HG03432 (cell line): ENCODE results near the gene NXPH1.

Experiments used
- ATAC-seq: cut with Tn5 transposase; IDR thresholded peaks from one replicate; pipeline ENCODE4 v1.9.1; 2021; ENCODE audit warnings: mild to moderate bottlenecking, moderate library complexity; ENCODE audit not compliant: unreplicated experiment

NXPH1 gene

GRCh38 chr7:8590225-8590624, 156.8 kb downstream of the NXPH1 start:
- no peak for ATAC-seq

GRCh38 chr7:8590791-8591190, 157.4 kb downstream of the NXPH1 start:
- no peak for ATAC-seq

DNA sequence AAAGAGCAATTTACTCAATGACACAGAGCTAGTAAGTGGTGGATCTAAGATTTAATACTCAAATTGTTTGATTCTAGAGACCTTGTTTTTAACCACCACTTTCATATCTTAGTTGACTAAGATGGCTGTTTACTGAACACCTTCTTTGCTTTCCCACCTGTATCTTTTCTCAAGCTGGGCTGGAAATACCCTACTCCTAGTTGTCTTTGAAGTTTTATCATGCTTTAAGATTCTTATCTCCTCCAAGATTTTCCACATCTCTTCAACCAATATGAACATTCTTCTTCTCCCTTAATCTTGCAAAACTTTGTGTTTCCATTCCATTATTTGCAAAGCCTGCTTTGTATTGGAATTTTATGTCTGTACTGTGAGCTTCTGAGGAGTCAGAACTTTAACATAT, 157.9 kb downstream of the NXPH1 start:
- no peak for ATAC-seq

DNA sequence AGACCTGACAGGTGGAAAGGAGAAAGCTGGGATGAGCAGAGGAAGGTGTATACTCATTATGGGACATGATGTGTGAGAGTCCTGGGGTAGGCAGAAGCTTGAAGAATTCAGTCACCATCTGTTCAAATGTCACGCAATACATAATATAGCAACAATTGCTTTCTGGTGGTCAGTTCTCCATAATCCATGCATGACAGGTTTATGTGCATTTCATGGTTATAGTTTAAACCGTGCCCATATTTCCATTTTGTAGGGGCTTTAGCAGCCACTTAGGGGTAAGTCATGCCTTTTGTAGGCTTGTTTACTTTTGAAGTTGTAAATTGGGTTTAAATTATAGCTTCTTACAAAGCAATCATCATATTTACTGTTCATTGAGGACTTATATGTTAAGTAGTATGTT, 158.8 kb downstream of the NXPH1 start:
- no peak for ATAC-seq

GRCh38 chr7:8594115-8594514, 160.7 kb downstream of the NXPH1 start:
- ATAC-seq, result no peak

- no peak for ATAC-seq
Measured at GRCh38 chr7:8597565-8597964, 164.2 kb downstream of the NXPH1 start.

- ATAC-seq, result no peak
Measured at GRCh38 chr7:8601121-8601520, 167.7 kb downstream of the NXPH1 start.

DNA sequence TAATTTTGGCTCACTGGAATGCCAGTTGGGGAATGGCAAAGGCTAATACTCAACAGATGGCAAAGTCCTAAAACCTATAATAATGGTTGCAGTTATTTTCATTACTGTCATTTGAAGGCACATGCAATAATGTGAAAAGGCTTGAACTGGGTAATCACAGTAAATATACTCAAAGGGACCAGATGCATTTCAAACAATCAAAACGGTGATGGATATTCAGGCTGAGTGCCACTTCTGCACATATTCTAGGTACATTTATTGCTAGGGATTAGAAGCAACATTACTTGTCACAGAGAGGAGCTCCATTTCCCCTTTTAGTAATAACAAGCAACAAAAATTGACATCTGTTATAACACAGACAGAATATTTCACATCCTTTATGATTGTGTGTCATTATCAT, 171.8 kb downstream of the NXPH1 start:
- ATAC-seq, result no peak

DNA sequence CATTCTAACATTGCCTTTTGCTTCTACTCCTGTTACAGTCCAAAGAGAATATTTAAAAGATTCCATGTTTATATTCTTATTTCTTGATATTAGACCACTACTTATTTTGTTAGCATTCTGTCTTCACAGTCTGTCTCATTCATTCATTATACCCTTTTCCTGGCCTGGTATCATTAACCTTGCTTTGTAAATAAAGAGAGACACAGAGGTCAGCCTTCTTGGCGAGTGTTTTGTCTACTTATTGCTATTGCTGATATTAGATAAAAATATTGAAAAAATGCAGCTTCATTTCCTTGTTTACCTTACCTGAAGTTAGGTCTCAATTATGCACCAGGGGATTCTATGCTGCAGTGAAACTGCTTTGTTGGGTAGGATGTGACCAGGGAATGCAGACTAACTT, 179.2 kb downstream of the NXPH1 start:
- ATAC-seq, result no peak

DNA sequence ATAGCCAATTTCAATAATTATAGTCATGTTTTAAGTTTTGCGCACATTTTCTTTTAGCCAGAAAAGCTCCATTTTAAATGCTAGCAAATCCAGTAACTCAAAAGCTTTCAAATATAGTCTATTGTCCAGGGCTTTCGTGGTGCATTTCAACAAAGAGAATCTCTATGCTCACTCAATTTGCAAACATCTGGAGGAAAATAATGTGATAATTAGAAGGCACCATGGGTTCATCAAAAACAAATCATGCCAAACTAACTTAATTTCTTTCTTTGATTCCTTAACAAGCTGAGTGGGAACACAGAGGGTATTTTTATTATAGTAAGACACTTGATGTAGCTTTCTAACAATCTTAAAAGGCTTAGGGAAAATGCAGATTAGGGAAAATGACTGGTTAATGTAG, 179.8 kb downstream of the NXPH1 start:
- ATAC-seq, result no peak

GRCh38 chr7:8615019-8615418, 181.6 kb downstream of the NXPH1 start:
- ATAC-seq, result no peak

DNA sequence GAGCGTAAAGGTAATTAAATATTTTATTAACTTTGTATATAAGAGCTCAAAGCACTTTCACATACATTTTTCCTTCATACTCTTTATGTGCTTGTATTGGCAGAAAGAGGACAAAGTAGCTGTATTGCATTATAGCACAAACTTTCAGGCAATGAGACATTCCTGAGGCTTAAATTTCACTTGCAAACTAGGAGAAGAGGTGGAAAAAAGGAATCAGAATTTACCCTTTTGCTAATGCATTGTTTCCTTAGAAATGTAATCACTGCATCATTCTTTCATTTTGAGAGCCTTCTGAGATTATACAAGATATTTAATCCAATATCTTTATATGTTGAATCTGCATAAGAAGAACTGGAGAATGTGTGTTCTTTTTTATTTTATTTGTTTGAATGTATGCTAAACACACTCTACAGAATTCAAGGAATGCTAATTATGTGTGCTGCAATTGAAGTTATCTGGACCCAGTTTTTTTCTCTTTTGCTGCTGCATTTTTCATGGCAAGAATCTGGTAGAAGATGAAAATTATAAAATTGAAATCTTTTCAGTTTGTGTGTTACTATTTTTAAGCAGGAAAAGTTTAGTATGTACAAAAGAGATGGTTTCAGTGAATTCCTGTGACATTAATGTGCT, 185.1 kb downstream of the NXPH1 start:
- ATAC-seq, result no peak

DNA sequence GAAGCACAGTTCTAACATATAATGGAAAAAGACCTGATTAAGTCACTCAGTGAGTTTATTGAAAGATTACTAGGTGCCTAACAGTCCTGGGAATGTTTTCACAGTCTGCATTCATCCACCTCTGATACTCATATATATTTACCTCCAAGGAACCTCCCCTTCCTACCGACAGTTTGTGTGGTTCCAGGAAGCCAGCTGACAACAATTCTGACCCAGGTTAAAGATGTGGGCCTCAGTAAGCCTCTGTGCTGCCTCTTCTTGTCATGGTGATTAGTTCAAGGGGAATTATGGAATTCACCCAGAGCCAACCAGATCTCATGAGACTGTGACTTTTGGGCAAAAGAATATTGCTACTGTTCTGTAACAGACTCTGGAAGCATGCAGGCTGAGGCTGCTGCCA, 186.8 kb downstream of the NXPH1 start:
- ATAC-seq, result no peak

DNA sequence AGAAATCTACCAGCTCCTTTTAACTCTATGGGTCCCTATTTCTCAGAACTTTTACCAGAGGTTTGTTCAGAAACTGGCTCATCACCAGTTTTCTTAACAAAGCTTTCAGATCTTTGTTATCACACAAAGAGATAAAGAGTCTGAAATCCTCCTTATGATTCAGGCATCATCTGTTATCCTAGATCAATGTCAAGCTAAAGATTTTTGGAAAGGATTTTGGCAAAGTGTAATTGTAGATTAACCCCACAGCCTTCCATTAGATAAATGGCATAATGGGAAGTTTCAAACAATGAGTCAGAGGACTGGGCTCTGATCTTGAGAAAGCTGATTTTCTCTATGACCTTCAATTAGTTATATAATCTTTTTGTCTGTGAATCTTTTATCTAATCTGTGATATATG, 192.2 kb downstream of the NXPH1 start:
- no peak for ATAC-seq

GRCh38 chr7:8627325-8627724, 193.9 kb downstream of the NXPH1 start:
- ATAC-seq, result no peak

DNA sequence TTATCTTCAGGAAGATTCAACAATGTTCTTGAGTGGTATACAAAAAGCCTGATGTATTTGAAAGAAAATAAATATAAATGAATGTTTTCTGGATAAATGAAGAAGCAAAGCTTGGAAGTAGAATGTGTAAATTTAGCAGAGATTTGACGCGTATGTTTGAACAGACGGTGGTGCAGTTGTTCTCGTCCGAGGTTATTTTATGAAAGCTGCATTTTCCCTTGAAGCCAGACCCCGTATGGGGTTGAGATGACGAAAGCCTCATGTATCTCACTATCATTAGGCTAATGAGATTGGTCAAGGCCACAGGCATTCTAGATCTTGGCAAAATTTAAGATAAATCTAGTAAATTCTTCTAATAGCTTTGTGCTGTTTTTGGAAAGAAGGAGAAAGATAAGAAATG, 195.2 kb downstream of the NXPH1 start:
- ATAC-seq, result no peak

- no peak for ATAC-seq
Measured at GRCh38 chr7:8629504-8629903, 196.1 kb downstream of the NXPH1 start.

DNA sequence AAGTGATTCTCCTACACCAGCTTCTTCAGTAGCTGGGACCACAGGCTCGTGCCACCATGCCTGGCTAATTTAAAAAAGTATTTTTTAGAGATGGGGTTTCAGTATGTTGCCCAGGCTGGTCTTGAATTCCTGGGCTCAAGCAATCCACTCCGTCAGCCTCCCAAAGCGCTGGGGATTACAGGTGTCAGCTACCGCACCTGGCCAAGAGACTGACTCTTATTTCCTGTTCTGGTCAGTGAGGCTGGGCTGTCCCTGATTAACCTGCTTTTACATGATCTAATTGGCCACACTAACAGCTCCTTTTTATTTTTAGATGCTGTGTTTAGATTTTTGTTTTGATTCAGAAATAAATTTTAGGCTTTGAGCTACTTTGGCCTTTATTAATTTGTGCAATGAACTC, 203.9 kb downstream of the NXPH1 start:
- no peak for ATAC-seq

DNA sequence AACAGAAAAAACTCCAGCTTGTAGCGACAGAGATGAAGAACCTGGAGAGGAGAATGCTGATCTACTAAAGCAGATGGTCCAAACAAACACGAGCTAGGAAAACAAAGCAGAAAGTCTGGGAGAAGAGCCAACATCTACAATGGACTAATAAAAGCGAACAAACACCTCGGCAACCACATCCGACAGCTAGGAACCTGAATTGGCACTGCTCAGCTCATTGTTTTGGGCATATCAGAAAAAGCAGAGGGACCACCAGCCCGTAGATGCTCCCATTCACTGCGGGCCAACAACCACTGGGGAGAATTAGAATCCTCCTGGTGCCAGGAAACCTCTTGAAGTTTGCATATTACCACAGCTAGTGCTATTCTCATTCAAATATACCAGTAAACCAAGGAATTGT, 204.7 kb downstream of the NXPH1 start:
- ATAC-seq, result no peak

DNA sequence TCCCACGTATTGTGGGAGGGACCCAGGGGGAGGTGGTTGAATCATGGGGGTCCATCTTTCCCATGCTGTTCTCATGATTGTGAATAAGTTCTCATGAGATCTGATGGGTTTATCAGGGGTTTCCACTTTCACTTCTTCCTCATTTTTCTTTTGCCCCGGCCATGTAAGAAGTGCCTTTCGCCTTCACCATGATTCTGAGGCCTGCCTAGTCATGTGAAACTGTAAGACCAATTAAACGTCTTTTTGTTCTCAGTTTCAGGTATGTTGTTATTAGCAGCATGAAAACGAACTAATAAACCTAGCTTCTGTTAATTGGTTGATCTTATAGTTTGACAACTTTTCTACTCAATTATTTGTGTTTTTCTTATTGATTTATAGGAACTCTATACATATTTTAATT, 206.3 kb downstream of the NXPH1 start:
- peak; percentile 50 for ATAC-seq

DNA sequence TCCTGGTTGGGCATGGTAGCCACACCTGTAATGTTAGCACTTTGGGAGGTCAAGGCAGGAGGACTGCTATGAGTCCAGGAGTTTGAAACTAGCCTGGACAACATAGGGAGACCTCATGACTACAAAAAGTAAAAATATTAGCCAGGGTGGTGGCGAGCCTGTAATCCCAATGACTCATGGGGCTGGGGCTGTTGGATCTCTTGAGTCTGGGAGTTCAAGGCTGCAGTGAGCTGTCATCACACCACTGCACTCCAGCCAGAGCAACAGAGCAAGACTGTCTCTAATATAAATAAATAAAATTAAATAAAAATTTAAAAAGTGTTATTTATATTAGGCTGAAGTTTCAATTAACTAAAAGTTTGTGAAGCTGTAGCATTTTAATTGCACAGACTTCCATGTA, 207.3 kb downstream of the NXPH1 start:
- no peak for ATAC-seq

DNA sequence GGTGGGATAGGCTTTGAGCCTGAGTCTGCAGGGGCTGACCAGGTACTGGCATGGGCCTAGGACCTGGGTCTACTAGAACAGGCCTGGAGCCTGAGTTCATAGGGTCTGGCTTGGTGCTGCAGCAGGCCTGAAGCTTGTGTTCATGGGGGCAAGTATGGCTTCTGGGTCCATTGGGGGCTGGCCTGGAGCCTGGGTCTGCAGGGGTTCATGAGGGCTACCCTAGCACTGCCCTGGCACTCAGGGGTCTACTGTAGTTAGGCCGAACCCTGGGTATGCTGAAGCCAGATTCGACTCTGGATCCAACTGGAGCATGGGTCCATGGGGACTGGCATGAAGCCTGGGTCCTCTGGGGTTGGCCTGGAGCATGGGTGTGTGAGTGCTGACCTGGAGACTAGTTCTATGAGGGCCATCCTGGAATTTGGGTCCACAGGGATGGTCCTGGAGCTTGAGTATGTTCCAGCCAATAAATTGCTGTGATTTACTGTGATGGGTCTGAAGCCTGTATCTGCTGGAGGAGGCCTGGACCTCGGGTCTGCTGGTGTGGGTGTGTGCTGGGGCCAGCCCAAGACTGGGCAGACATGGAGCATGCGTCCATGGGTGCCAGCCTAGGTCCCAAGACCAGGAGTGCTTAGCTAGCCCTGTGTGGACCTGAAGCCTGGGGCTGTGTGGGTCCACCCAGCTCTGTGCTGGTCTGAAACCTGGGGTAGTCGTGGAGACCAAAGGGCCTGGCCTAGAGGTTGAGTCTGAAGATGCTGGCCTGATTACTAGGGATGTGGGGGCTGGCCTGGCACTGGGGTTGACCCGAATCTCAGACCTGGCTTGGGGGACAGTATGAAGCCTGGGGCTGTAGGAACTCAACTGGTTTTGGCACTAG, 235.5 kb downstream of the NXPH1 start:
- no peak for ATAC-seq

GRCh38 chr7:8669501-8669851, 236.1 kb downstream of the NXPH1 start:
- no peak for ATAC-seq
